Pancreas (tissue), 10 donors: ENCODE results near the gene PRKCH. TPM values are rescaled to one million over a fixed set of nuclear protein-coding genes. Genes with fewer than 3 reads are reported as not detected.

Source experiments
- ATAC-seq, 4 donors: fragments of 200-7000 bp; cut with Tn5 transposase; one replicate each; pipeline versions ENCODE4 v1.8.0 to v1.9.1; 2020; ENCODE audit warnings: mild to moderate bottlenecking in 4 of 4, moderate library complexity in 4 of 4
- DNase-seq, 6 donors: peaks; one replicate each; pipeline ENCODE4 v3.0.0-alpha.2; 2020
- FAIRE-seq: peaks from 2 replicates; lab custom pipeline; 2012; peaks lifted over from hg19 to GRCh38; lab: Jason Lieb, UNC
- H3K27ac ChIP-seq, 4 donors: fragments of 200-600 bp; sonication (generic); 1 replicate in 3 of 4; 2 replicates in 1 of 4; pipeline versions ENCODE4 v1.5.0 to v1.8.0; 2020
- H3K27me3 ChIP-seq, 4 donors: fragments of 200-600 bp; one replicate each; pipeline ENCODE4 v1.8.0; 2021
- H3K36me3 ChIP-seq, 3 donors: fragments of 200-600 bp; sonication (generic) in 1 of 3; one replicate each; pipeline versions ENCODE4 v1.5.0 to v1.8.0; 2020 to 2021
- H3K4me1 ChIP-seq, 3 donors: fragments of 200-600 bp; one replicate each; pipeline ENCODE4 v1.8.0; 2021
- H3K4me3 ChIP-seq, 4 donors: fragments of 200-600 bp; sonication (generic) in 2 of 4; one replicate each; pipeline versions ENCODE4 v1.5.0 to v1.8.0; 2020 to 2021
- H3K9me3 ChIP-seq, 4 donors: fragments of 200-600 bp; one replicate each; pipeline ENCODE4 v1.8.0; 2021
- CTCF ChIP-seq, 4 donors: fragments of 200-600 bp; sonication (generic) in 3 of 4; IDR thresholded peaks; one replicate each; pipeline versions ENCODE4 v1.5.0 to v1.8.0; 2021; ENCODE audit warnings: antibody characterized with exemption in 4 of 4
- WGBS, 2 donors: extraction: QIAGEN DNeasy Blood & Tissue Kit; methylation state at CpG; one replicate each; pipeline ENCODE4 v1.1.7; 2013; 5-methylcytosine and 5-hydroxymethylcytosine counted together
- intact Hi-C, 3 donors: fragments of 100-400 bp; cut with DNase I; formaldehyde crosslinking; loops; one replicate each; pipeline versions ENCODE4 v1.11.1 to v1.14.2; 2022
- polyA plus RNA-seq, 2 donors: library from polyadenylated mRNA; stranded (reverse); fragments of 200-250 nt; gene quantifications; one replicate each; pipeline ENCODE4 v1.2.3, GENCODE V29; 2013
- total RNA-seq, 6 donors: library from RNA; stranded (reverse); fragmentation: NEBNext Ultra II Directional in 4 of 6; extraction: Animal tissue kit (Norgen Biotek cat#: 25700) in 4 of 6; gene quantifications; one replicate each; pipeline versions ENCODE4 v1.2.1 to v1.2.4, GENCODE V29; 2021 to 2023
- donor health status: healthy with polysubstance abuse.
- donor health status: DM: no; HTN: no; CAD: no; lungs with moderate emphysema.
- donor health status: DM: no; HTN: no; CAD: no.
- donor health status: control.
- donor health status: control.
- donor health status: Bipolar disorder and iron deficiency.
- donor health status: DM: yes; HTN: yes; CAD: no.
- donor health status: DM: no; HTN: no; CAD: no.
- donor health status: DM: no; HTN: no; CAD: no.
- donor health status: DM: yes; HTN: yes; CAD: no.

The PRKCH gene
- total and polyA plus RNA-seq, 8 donors: 3.6 to 16.9 (median 8.9) TPM

DNA sequence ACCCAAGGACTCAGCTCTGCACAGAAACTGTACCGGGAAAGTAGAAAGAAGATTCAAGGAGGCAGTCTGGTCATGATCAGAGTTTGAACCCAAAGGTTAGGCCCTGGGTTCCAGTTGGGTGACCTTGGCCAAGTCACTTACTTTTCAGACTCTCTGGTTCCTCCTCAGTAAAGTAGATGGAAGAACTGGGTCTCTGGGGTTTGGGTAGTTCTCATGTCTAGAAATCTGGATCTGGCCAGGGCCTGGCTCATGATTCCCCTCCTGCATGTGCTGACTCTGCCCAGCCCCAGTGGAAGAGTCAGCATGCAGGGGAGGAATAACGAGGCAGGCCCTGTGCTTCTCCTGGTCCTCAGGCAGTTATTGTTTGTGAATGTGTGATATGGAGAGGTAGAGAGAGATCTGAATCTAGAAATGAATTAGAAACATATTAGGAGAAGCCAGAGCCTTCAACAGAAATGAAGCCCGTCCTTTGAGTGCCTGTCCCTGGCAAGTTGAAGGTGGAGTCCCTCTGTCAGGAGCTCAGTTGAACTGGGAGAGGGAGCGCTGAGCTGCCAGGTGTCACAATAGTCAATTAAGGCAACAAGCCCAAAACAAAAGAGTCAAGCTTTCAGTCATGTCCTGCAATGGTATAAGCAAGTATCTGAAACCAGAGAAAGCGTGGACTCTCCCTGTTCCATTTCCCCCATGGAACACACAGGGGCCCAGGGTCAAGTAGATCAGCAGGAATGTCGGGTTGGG, 242.7 kb downstream of the PRKCH start:
- no peak for TF ChIP-seq CTCF (IDR thresholded peaks at IDR 0.05)
- Histone ChIP-seq H3K27ac (peak overlapping the region in 1 of 4 donors; percentile 86), H3K9me3 (no peaks in the 10 kb centered on the region), H3K27me3 (no peaks in the 10 kb centered on the region), H3K4me1 (peaks cover 27 to 70% (median 44%) of the 10 kb centered on the region in 3 donors), H3K4me3 (no peak overlapping the region), H3K36me3 (no peaks in the 10 kb centered on the region)
- intact Hi-C loops: no loop called here
- whole genome bisulfite sequencing, 2 donors: 90 to 96% methylated on average over 6 of the region's 6 CpGs
- no peak for FAIRE-seq
- no peak for DNase-seq
- ATAC-seq: no peak

DNA sequence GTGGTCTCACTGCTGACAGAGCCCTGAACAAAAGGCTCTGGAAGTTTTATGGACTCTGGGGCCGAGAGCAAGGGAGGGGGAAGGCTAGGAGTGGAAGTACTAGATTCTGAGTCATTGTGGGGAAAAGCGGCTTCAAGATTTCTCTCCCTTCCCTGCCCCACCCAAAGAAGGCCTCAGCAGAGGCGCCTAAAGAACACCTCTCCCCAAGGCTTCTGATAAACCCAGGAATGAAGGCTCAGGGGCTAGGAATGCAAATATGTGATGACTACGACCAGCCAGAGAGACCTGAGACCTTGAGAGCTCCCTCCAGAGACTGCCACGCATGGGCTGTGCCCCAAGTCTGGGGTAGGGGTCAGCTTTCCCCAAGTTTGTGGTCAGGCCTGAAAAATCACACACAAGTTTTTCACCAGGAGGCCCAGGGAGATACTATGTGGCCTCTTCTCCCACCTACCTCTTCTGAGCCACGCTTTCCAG, 243.3 kb downstream of the PRKCH start:
- Histone ChIP-seq H3K27me3 (no peaks in the 10 kb centered on the region), H3K27ac (no peak overlapping the region), H3K36me3 (no peaks in the 10 kb centered on the region), H3K4me1 (peaks cover 22 to 66% (median 39%) of the 10 kb centered on the region in 3 donors), H3K4me3 (no peak overlapping the region), H3K9me3 (no peaks in the 10 kb centered on the region)
- TF ChIP-seq CTCF (IDR thresholded peaks at IDR 0.05): no peak
- ATAC-seq (no peak), DNase-seq (no peak), FAIRE-seq (no peak)
- intact Hi-C loops: no loop called here
- WGBS, 2 donors: 88% methylated on average over 6 of the region's 6 CpGs

- DNase-seq (no peak), FAIRE-seq (no peak), ATAC-seq (no peak)
- H3K36me3 ChIP-seq: no peaks in the 10 kb centered on the region
- H3K4me3 ChIP-seq: no peak overlapping the region
- peaks cover 19 to 60% (median 33%) of the 10 kb centered on the region in 3 donors for H3K4me1 ChIP-seq
- H3K27me3 ChIP-seq: no peaks in the 10 kb centered on the region
- no peaks in the 10 kb centered on the region for H3K9me3 ChIP-seq
- intact Hi-C loops: no loop called here
- H3K27ac ChIP-seq: no peak overlapping the region
- TF ChIP-seq CTCF (IDR thresholded peaks at IDR 0.05): no peak
Observed at GRCh38 chr14:61565181-61565580, 243.8 kb downstream of the PRKCH start.

DNA sequence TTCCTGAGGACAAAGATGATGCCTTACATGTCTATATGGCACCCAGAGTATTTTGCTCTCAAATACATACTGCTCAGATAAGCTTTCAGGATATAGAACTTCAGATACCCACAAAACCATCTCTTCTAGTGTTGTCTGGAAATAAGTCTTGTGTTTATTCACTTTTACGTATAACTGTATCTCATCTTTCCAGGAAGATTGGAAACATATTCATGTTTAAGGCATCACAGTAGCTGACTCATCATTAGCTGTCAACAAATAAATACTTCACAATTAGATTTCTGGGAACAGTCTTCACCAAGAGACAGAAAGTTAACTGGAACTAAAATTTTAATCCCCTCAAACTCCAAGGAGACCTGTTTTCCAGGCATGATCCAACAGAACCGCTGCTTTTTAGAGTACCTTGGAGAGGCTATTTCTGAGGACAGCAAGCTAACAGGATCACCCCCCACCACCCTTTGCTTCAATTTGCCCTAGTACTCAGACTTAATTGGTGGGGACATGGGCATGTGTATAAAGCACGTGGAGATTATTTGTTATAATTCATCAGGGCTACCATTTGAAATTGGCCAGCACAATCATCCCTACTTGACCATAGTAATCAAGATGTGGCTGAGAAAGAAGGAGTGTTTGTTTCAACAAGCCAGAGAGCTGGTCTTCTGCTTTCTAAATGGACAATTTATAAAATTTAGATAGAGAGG, 244.6 kb downstream of the PRKCH start:
- TF ChIP-seq CTCF (IDR thresholded peaks at IDR 0.05): no peak
- FAIRE-seq (no peak), ATAC-seq (no peak), DNase-seq (no peak)
- Histone ChIP-seq H3K9me3 (no peaks in the 10 kb centered on the region), H3K4me3 (no peak overlapping the region), H3K4me1 (peaks cover 19 to 52% (median 28%) of the 10 kb centered on the region in 3 donors), H3K27ac (peak overlapping the region in 2 of 4 donors; percentile 1 to 41), H3K36me3 (no peaks in the 10 kb centered on the region), H3K27me3 (no peaks in the 10 kb centered on the region)
- WGBS, 2 donors: 84 to 91% methylated on average over 3 of the region's 3 CpGs
- intact Hi-C loops: no loop called here
